GM12878 (cell line): ENCODE results near the gene CAV1. TPM values are rescaled to one million over a fixed set of nuclear protein-coding genes. Genes with fewer than 3 reads are reported as not detected.

Experiments used
- ATAC-seq: fragments of 200-7000 bp; cut with Tn5 transposase; 3 replicates; pipeline ENCODE4 v1.9.1; 2020; ENCODE audit warnings: mild to moderate bottlenecking, moderate library complexity
- BruUV-seq: library from RNA; stranded (reverse); fragments of 400-500 nt; replicated peaks from 2 replicates; lab custom pipeline; 2021; lab: Mats Ljungman, UMichigan
- CTCF ChIA-PET: fragments of 300-600 bp; sonication (Branson Sonifier 250); formaldehyde crosslinking; extraction: SDS; loops from one replicate; lab custom pipeline; 2021; ENCODE audit warnings: inconsistent platforms; lab: Yijun Ruan, JAX
- POLR2A ChIA-PET: fragments of 350-600 bp; formaldehyde crosslinking; extraction: SDS; loops from one replicate; lab custom pipeline; 2021; ENCODE audit warnings: inconsistent platforms; lab: Charles Lee
- RAD21 ChIA-PET: fragments of 300-600 bp; sonication (Branson Sonifier 250); formaldehyde crosslinking; loops from one replicate; lab custom pipeline; 2023; ENCODE audit warnings: antibody characterized with exemption; ENCODE audit not compliant: unreplicated experiment; lab: Charles Lee
- SMC1A ChIA-PET: fragments of 300-600 bp; sonication (Branson Sonifier 250); formaldehyde crosslinking; loops from one replicate; lab custom pipeline; 2023; ENCODE audit not compliant: unreplicated experiment, uncharacterized antibody; lab: Charles Lee
- DNase-seq: peaks from one replicate; pipeline ENCODE4 v3.0.0-alpha.2; 2011; ENCODE audit warnings: low read depth, low spot score
- FAIRE-seq: peaks from 3 replicates; lab custom pipeline; 2011; peaks lifted over from hg19 to GRCh38; lab: Jason Lieb, UNC
- H2AFZ ChIP-seq: 2 replicates; pipeline ENCODE4 v1.6.0; 2011; ENCODE audit warnings: low read depth, low read length, control low read depth; ENCODE audit not compliant: control insufficient read depth
- H3K27ac ChIP-seq: 2 replicates; pipeline ENCODE4 v1.5.1; 2011; ENCODE audit warnings: control low read depth; ENCODE audit not compliant: control insufficient read depth, insufficient read depth
- H3K27me3 ChIP-seq, 2 experiments: replicated peaks in 1 of 2; 2 replicates each; pipeline versions ENCODE4 v1.6.0 to v1.6.1; 2011; ENCODE audit warnings: low read length in 1 of 2; ENCODE audit not compliant: control insufficient read depth in 2 of 2, insufficient read depth in 2 of 2
- H3K36me3 ChIP-seq, 2 experiments: 2 replicates each; pipeline ENCODE4 v1.5.1; 2011; ENCODE audit warnings: low read length in 1 of 2; ENCODE audit not compliant: control insufficient read depth in 2 of 2, insufficient read depth in 2 of 2
- H3K4me1 ChIP-seq: 2 replicates; pipeline ENCODE4 v1.6.1; 2011; ENCODE audit warnings: mild to moderate bottlenecking, low read length, moderate library complexity, mixed read lengths; ENCODE audit not compliant: control insufficient read depth, insufficient read depth
- H3K4me2 ChIP-seq: 2 replicates; pipeline ENCODE4 v1.6.0; 2011; ENCODE audit warnings: control low read depth; ENCODE audit not compliant: control insufficient read depth, insufficient read depth
- H3K4me3 ChIP-seq: fragments of 200-600 bp; sonication (generic); 2 replicates; pipeline ENCODE4 v1.5.1; 2016
- H3K79me2 ChIP-seq: 2 replicates; pipeline ENCODE4 v1.6.0; 2011; ENCODE audit warnings: low read length; ENCODE audit not compliant: control insufficient read depth, insufficient read depth
- H3K9ac ChIP-seq: 2 replicates; pipeline ENCODE4 v1.8.0; 2011; ENCODE audit warnings: low read length, control low read depth, mixed read lengths; ENCODE audit not compliant: control insufficient read depth, insufficient read depth
- H3K9me3 ChIP-seq: replicated peaks from 3 replicates; pipeline ENCODE4 v1.5.1; 2011; ENCODE audit warnings: mild to moderate bottlenecking, low read length; ENCODE audit not compliant: control insufficient read depth, insufficient read depth
- H4K20me1 ChIP-seq: 2 replicates; pipeline ENCODE4 v1.6.0; 2011; ENCODE audit not compliant: control insufficient read depth, insufficient read depth
- BACH1 ChIP-seq: fragments of 450-650 bp; IDR thresholded peaks from 2 replicates; pipeline ENCODE4 v1.6.1; 2017; ENCODE audit warnings: mild to moderate bottlenecking, borderline replicate concordance
- BHLHE40 ChIP-seq, 2 experiments: fragments of 450-650 bp in 1 of 2; IDR thresholded peaks; 2 replicates each; pipeline ENCODE4 v1.6.1; 2011 to 2017; ENCODE audit warnings: low read depth in 2 of 2, borderline replicate concordance in 1 of 2, improper control_type of control experiment in 1 of 2, low read length in 1 of 2, mild to moderate bottlenecking in 1 of 2
- GABPA ChIP-seq: IDR thresholded peaks from 2 replicates; pipeline ENCODE4 v1.6.1; 2014; ENCODE audit warnings: antibody characterized with exemption, low read depth, mild to moderate bottlenecking, inconsistent platforms
- MEF2A ChIP-seq: IDR thresholded peaks from 2 replicates; pipeline ENCODE4 v1.6.1; 2011; ENCODE audit warnings: low read depth, mild to moderate bottlenecking, low read length, moderate library complexity; ENCODE audit not compliant: insufficient read depth
- NR2C2 ChIP-seq: IDR thresholded peaks from 2 replicates; pipeline ENCODE4 v1.6.1; 2011; ENCODE audit warnings: borderline replicate concordance, low read depth; ENCODE audit not compliant: control insufficient read depth, insufficient read length
- RUNX3 ChIP-seq: IDR thresholded peaks from 2 replicates; pipeline ENCODE4 v1.6.1; 2012; ENCODE audit warnings: low read length, inconsistent platforms
- SP1 ChIP-seq: IDR thresholded peaks from one replicate; pipeline ENCODE4 v1.6.1; 2011; ENCODE audit warnings: low read depth, low read length
- ZNF217 ChIP-seq: fragments of 450-650 bp; IDR thresholded peaks from 2 replicates; pipeline ENCODE4 v1.6.1; 2017; ENCODE audit warnings: antibody characterized with exemption, mild to moderate bottlenecking
- ZNF24 ChIP-seq: fragments of 450-650 bp; IDR thresholded peaks from 2 replicates; pipeline ENCODE4 v1.6.1; 2017; ENCODE audit warnings: antibody characterized with exemption, mild to moderate bottlenecking
- WGBS: methylation state at CpG from one replicate; pipeline ENCODE4 v1.1.6; 2016; ENCODE audit warnings: low lambda C conversion rate; ENCODE audit not compliant: insufficient replicate concordance, insufficient coverage; ENCODE audit errors: missing lambda C conversion rate; 5-methylcytosine and 5-hydroxymethylcytosine counted together
- in situ Hi-C: fragments of 300-500 bp; cut with MboI; formaldehyde crosslinking; loops from 9 replicates; pipeline ENCODE4 v1.14.3; 2018; ENCODE audit warnings: mixed read lengths
- intact Hi-C: fragments of 100-400 bp; cut with micrococcal nuclease; formaldehyde crosslinking; loops from one replicate; pipeline ENCODE4 v1.14.2; 2022; ENCODE audit not compliant: unreplicated experiment
- polyA plus RNA-seq, 11 experiments: library from polyadenylated mRNA; depleted of rRNA in 4 of 11; unstranded in 6 of 11; stranded (reverse) in 5 of 11; fragments of >200 nt; fragmentation: Nextera tagmentation in 4 of 11; fragmentation: Illumina TruSeq in 1 of 11; extraction: Ambion mirVana in 4 of 11; extraction: Trizol in 1 of 11; gene quantifications; 1 replicate in 1 of 11; 2 replicates in 10 of 11; pipeline versions ENCODE4 v1.2.1 to v1.2.3, GENCODE V29; 2011 to 2016; ENCODE audit warnings: inconsistent platforms in 2 of 11, missing spikeins in 2 of 11, low read depth in 1 of 11
- total RNA-seq, 4 experiments: library from RNA; depleted of rRNA in 3 of 4; stranded (reverse); fragments of >200 nt in 3 of 4; fragmentation: Illumina TruSeq in 1 of 4; extraction: Trizol in 1 of 4; gene quantifications; 2 replicates each; pipeline versions ENCODE4 v1.2.1 to v1.2.3, GENCODE V29; 2013 to 2021
- TF ChIP-seq, protein P1 (sequence below): IDR thresholded peaks from 2 replicates; pipeline ENCODE4 v1.6.1; 2012; ENCODE audit warnings: low read depth, low read length, improper control_type of control experiment
- TF ChIP-seq, protein P2 (sequence below): fragments of 450-650 bp; IDR thresholded peaks from 2 replicates; pipeline ENCODE4 v1.6.1; 2018; ENCODE audit warnings: mild to moderate bottlenecking, low read depth, moderate library complexity; ENCODE audit not compliant: partially characterized antibody

Gene CAV1
- total and polyA plus RNA-seq, 10 of the 15 experiments (the other 5 are each of a cell fraction or from before 2014, with no cell fraction given) = 0.45 to 26.5 (median 2.0) TPM

DNA sequence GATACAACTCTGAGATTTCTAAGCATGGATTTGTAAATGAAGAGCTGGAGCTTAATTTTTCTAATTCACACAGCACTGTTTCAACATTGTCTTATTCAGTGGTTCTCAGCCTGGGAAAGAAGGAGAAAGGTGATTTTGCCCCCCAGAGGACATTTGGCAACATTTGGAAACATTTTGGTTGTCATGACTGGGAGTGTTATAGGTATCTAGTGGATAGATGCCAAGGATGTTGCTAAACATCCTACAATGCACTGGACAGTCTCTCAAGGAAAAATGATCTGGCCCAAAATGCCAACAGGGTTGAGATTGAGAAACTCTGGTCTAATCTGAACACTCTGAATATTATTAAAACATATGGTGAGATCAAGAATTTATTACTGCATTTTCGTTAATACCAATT lies 29.1 kb upstream of the CAV1 start:
- no peak for ATAC-seq
- Histone ChIP-seq H3K9ac (no peak overlapping the region), H3K27me3 (peaks cover 0 to 2% of the 10 kb centered on the region in 2 experiments; a peak in 1 of 4 replicates), H3K9me3 (no peaks in the 10 kb centered on the region), H2AFZ (no peak overlapping the region)
- CTCF ChIA-PET = interaction anchor here (0.7 kb wide), 1 partner anchor 32 kb away, joined by 3 read pairs; no protein-coding TSS in a partner anchor
- no TSS peak for BruUV-seq
- RAD21 ChIA-PET = no interaction called here
- intact Hi-C loops = no loop called here
- POLR2A ChIA-PET = no interaction called here
- TF ChIP-seq BACH1 (no peak), SP1 (no peak), ZNF217 (no peak), NR2C2 (no peak), MEF2A (no peak), BHLHE40 (IDR thresholded peaks at IDR 0.05; ENCODE audit: borderline replicate concordance in 1 of 2, low read depth in 2 of 2, low read length in 1 of 2) (no peak), ZNF24 (no peak), RUNX3 (no peak), GABPA (no peak)
- TF ChIP-seq, protein P1, sequence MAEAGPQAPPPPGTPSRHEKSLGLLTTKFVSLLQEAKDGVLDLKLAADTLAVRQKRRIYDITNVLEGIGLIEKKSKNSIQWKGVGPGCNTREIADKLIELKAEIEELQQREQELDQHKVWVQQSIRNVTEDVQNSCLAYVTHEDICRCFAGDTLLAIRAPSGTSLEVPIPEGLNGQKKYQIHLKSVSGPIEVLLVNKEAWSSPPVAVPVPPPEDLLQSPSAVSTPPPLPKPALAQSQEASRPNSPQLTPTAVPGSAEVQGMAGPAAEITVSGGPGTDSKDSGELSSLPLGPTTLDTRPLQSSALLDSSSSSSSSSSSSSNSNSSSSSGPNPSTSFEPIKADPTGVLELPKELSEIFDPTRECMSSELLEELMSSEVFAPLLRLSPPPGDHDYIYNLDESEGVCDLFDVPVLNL = no peak
- TF ChIP-seq, protein P2, sequence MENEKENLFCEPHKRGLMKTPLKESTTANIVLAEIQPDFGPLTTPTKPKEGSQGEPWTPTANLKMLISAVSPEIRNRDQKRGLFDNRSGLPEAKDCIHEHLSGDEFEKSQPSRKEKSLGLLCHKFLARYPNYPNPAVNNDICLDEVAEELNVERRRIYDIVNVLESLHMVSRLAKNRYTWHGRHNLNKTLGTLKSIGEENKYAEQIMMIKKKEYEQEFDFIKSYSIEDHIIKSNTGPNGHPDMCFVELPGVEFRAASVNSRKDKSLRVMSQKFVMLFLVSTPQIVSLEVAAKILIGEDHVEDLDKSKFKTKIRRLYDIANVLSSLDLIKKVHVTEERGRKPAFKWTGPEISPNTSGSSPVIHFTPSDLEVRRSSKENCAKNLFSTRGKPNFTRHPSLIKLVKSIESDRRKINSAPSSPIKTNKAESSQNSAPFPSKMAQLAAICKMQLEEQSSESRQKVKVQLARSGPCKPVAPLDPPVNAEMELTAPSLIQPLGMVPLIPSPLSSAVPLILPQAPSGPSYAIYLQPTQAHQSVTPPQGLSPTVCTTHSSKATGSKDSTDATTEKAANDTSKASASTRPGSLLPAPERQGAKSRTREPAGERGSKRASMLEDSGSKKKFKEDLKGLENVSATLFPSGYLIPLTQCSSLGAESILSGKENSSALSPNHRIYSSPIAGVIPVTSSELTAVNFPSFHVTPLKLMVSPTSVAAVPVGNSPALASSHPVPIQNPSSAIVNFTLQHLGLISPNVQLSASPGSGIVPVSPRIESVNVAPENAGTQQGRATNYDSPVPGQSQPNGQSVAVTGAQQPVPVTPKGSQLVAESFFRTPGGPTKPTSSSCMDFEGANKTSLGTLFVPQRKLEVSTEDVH = no peak
- TF ChIP-seq, all 136 proteins: peak for 0
- 0% methylated on average over 1 of the region's 1 CpG for WGBS
- SMC1A ChIA-PET = no interaction called here
- Histone ChIP-seq H3K4me2 (no peak overlapping the region), H3K79me2 (no peaks in the 10 kb centered on the region), H3K4me1 (peaks cover 10% of the 10 kb centered on the region), H3K36me3 (no peaks in the 10 kb centered on the region), H3K27ac (no peak overlapping the region), H3K4me3 (no peak overlapping the region), H4K20me1 (no peaks in the 10 kb centered on the region)
- FAIRE-seq (no peak), DNase-seq (no peak)
- in situ Hi-C loops = no loop called here
